ENCODE results near the gene ANKS6.
A peak's percentile ranks its signal among the peaks of the same experiment; 100 is the strongest.

The ANKS6 gene

GRCh38 chr9:98796364-98797101 is at the start of gene ANKS6:
TSS of gene ANKS6 (minus strand) at chr9:98796555. CDS start at chr9:98796491, 64 bp downstream.
- DNase-seq: no peak

GRCh38 chr9:98846081-98846480 is 49.7 kb upstream of the ANKS6 start:
- DNase-seq: no peak

- DNase-seq: no peak
These were observed 46.2 kb upstream of the ANKS6 start for GRCh38 chr9:98842510-98842909.

GRCh38 chr9:98839724-98840123 is 43.4 kb upstream of the ANKS6 start:
- no peak for DNase-seq

GRCh38 chr9:98838868-98839565 is 42.7 kb upstream of the ANKS6 start:
- DNase-seq: no peak

- no peak for DNase-seq
These were observed 42.0 kb upstream of the ANKS6 start for GRCh38 chr9:98838155-98838867.

GRCh38 chr9:98837516-98837915 is 41.2 kb upstream of the ANKS6 start:
- DNase-seq: no peak

- no peak for DNase-seq
These were observed 39.9 kb upstream of the ANKS6 start for GRCh38 chr9:98836206-98836605.

- no peak for DNase-seq
These were observed 38.0 kb upstream of the ANKS6 start for GRCh38 chr9:98834386-98834785.

GRCh38 chr9:98833090-98833956 is 37.0 kb upstream of the ANKS6 start:
- DNase-seq: no peak

- DNase-seq: no peak
These were observed 36.4 kb upstream of the ANKS6 start for GRCh38 chr9:98832768-98833089.

- DNase-seq: no peak
These were observed 35.3 kb upstream of the ANKS6 start for GRCh38 chr9:98831696-98832095.

GRCh38 chr9:98830554-98830953 is 34.2 kb upstream of the ANKS6 start:
- peak; percentile 33 for DNase-seq

GRCh38 chr9:98829766-98830165 is 33.4 kb upstream of the ANKS6 start:
- no peak for DNase-seq

- DNase-seq: no peak
These were observed 30.4 kb upstream of the ANKS6 start for GRCh38 chr9:98826716-98827115.

- DNase-seq: no peak
These were observed 29.1 kb upstream of the ANKS6 start for GRCh38 chr9:98825414-98825813.

- DNase-seq: no peak
These were observed 27.4 kb upstream of the ANKS6 start for GRCh38 chr9:98823666-98824334.

- no peak for DNase-seq
These were observed 26.3 kb upstream of the ANKS6 start for GRCh38 chr9:98822661-98823060.

GRCh38 chr9:98821831-98822230 is 25.5 kb upstream of the ANKS6 start:
- DNase-seq: no peak

GRCh38 chr9:98819231-98819630 is 22.9 kb upstream of the ANKS6 start:
- DNase-seq: no peak

- DNase-seq: no peak
These were observed 22.4 kb upstream of the ANKS6 start for GRCh38 chr9:98818764-98819163.

GRCh38 chr9:98815391-98815951 is 19.1 kb upstream of the ANKS6 start:
- no peak for DNase-seq

Measured in SIG-M5 (cell line).